ENCODE measurements around the gene BAG5.

GRCh38 chr14:103537175-103537990, 25.1 kb downstream of the BAG5 start:
- TF ChIP-seq CTCF (IDR thresholded peaks at IDR 0.05) = no peak
- TF ChIP-seq POLR2A (IDR thresholded peaks at IDR 0.05) = no peak
- no peak for TF ChIP-seq EP300 (IDR thresholded peaks at IDR 0.05)
- TF ChIP-seq POLR2AphosphoS5 (IDR thresholded peaks at IDR 0.05) = no peak

Measured in sigmoid colon (tissue), 4 donors.